Ramos (cell line): ENCODE results near the gene STAU1.
"Not testable (repeated sequence)": the region's sequence is repeated elsewhere in the genome, so short reads cannot be mapped to it uniquely, and the experiment has no call there.

Experiments
- in situ Hi-C: fragments of 300-500 bp; cut with MboI; formaldehyde crosslinking; loops from one replicate; pipeline ENCODE4 v1.14.3; 2022; ENCODE audit warnings: low sequenced_read_pairs; ENCODE audit not compliant: unreplicated experiment

Gene STAU1

DNA sequence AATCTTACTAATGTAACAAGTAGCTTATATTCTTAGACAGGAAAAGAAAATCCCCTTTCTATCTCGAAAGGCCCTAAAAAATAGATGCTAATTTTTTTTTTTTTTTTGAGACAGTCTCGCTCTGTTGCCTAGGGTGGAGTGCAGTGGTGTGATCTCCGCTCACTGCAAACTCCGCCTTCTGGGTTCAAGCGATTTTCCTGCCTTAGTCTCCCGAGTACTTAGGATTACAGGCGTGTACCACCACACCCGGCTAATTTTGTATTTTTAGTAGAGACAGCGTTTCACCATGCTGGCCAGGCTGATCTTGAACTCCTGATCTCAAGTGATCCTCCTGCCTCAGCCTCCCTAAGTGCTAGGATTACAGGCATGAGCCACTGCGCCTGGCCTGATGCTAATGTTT is 19.3 kb downstream of the STAU1 start:
- in situ Hi-C loops: not testable (repeated sequence)

DNA sequence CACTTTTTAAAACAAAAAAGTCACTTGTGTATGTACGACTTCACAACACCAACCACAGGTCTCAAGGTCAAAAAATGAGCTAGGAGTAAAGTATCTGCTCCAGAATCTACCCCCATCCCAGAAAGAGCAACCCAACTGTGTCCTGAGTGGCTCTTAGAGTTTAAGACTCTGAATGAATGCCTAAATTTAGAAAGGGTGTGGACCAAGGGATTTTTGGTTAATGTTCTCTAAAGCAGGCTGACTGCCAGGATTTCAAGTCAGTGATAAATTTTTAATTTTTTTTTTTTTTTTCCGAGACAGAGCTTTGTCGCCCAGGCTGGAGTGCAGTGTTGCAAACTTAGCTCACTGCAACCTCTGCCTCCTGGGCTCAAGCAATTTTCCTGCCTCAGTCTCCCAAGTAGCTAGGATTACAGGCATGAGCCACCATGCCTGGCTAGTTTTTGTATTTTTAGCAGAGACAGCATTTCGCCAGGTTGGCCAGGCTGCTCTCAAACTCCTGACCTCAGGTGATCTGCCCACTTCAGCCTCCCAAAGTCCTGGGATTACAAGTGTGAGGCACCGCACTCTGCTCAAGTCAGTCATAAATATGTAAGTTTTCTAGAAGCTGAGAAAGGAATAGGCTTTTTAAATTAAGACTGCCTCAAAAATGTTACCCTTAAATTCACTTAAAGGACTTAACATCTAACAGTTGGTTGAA is 20.2 kb downstream of the STAU1 start:
- in situ Hi-C loops: no loop called here

DNA sequence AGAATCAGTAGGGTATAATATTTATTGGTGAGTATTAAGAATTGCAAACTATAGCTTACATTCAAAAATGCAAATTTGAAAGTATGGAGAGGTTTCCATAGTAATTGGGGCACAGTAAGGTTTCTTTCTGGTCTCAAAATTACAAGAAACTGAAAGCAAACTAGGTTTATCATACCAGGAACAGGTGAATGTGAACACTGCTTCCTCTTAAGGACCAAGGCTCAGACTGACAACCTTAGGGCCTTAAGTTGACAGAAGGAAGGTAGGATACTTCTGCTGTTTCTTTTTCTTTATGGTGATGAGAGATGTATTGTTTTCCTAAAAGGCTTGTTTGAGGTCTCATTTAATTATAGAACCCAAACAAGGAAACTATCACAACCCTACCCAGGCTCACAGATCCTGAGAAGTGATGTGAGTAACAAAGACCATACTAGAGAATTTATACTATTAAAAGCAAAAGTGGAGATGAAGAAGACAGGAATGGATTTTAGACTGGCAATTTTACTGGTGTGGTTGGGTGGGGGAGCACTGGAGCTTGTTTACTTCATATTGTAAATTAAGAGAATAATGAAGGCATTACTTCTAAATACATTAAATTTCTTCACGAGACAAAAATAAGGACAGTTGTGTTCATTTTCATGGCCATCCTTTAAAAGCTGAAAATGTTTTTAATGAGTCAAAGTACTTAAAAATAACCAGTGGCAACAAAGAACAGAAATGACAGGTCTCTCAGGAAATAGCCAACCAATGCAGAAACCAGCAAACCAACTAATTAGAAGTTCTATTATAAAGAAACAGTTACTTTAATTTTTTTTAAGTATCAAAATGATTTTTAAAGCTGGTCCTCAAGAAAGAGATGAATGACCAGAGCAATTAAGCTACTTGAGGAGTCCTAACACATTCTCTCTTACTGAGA is 21.3 kb downstream of the STAU1 start:
- in situ Hi-C loops: no loop called here

DNA sequence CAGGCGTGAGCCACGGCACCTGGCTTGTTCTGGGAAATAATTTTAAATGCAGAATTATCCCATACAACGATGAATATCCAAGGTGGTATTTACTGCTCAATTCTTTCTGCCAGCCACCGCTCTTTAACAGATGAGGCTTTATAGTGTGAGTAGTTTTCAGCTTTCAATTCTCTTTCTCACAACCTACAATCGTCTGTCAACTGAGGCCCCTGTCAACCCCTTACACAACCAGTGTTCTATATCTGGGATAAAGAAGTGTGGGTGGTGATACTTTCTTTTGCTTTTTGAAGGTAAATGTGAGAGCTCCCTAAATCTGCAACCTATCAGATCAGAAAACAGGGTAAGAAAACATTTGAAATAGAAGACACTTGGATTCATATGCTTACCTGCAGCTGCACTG is 22.5 kb downstream of the STAU1 start:
- in situ Hi-C loops: no loop called here

DNA sequence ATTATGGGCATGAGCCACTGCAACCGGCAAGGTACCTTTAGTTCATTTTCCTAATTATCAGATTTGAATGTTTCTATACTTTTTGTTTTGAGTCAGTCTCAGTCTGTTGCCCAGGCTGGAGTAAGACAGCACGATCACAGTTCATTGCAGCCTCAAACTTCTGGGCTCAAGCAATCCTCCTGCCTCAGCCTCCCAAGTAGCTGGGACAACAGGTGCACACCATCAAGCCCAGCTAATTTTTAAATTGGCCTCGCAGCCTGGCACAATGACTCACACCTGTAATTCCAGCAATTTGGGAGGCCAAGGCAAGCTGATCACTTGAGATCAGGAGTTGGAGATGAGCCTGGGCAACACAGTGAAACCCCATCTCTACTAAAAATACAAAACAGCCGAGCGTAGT is 24.4 kb downstream of the STAU1 start:
- in situ Hi-C loops: no loop called here

DNA sequence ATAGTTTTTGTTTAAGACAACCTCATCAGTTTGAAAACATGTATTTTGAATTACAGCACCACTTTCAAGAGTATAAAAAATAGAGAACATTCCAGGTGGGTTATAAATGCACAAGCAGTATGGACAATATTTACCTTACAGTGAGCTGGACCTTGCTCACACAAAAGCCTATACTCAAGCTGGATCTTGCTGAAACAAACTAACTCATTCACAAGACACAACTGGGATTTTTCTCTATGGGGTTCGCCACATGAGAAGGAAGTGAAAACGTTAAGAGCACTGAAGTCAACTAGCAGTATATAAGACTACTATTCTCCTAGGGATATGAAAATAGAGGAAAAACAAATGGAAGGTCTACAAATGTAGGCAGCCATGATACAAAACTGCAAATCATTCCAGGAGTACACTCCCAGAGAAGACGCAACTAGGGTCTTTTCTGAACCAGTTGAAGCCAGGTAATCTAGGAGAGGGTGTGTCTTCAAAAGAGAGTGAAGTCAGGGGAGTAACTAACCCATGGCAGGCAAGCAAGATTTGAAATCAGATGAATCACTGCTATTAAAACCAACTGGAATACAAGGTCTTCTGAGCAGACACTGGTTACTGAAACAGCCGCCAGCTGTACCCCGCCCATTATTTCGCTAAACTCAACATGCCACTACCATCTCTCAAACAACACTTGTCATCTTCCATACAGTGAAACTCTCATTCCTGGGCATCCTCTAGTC is 26.5 kb downstream of the STAU1 start:
- in situ Hi-C loops: no loop called here

DNA sequence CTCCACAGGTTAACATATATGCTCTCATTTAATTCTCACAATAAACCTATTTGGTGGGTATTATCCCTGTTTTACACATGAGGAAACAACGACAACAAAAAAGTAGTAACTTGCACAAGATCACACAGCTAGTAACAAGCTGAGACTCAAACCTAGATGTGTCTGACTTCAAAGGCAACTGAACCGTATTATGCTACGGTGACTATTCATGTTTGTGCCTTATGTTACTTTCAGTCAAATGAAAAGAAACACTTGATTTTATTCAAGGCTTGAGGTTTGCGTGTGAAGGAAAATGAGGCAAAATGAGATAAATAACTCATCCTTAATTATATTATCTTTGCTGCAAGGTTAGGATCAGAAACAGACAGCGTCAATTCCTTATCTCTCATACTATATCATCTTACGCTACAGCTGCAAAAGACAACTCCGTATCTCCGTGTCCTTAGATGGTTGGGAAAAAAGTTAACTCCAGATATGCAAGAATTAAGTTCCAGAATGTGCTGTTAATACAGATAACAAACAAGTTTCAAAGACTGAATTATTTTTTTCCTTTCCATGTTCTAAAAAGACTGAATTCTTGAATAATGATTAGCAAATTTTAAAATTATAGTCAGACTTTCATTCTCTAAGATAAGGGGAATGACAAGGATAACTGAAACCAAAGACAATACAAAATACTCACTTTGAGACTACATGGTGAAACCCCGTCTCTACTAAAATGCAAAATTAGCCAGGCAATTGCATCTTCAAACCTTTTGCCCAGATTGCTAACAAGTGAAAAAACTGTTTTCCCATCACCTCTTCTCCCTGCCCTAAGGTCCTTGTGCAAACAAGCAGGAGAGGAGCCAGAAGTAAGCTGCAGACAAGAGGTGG is 27.8 kb downstream of the STAU1 start:
- in situ Hi-C loops: no loop called here

DNA sequence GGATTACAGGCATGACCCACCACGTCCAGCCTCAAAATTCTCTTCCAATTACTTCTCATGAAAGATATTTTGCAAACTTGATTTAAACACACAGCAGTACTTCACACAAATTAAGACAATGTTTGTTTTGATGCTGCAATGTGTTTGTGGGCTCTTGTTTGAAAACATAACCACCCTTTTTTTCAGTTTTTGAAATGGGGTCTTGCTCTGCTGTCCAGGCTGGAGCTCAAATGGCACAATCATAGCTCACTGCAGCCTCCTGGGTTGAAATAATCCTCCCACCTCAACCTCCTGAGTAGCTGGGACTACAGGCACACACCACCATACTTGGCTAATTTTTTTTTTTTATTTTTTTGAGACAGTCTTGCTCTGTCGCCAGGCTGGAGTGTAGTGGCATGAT is 31.0 kb downstream of the STAU1 start:
- in situ Hi-C loops: no loop called here

DNA sequence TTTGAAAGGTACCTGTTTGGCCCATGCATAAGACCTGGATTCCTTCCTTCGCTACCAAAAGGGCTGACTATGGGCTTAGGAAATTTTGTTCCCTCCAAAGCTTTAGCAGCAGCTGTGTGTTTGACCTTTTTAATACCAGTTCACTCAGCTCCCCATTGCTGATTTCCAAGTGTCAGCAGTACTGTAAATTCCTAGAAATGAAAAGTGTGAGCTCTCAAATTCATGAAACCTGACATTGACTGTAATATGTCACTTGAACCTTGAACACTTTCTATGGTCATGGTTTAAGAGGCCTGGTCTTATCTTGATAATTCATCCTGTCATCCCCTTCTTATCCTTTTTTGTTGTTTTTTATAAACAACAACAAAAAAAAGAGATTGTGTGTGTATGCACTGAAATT is 31.7 kb downstream of the STAU1 start:
- in situ Hi-C loops: no loop called here

DNA sequence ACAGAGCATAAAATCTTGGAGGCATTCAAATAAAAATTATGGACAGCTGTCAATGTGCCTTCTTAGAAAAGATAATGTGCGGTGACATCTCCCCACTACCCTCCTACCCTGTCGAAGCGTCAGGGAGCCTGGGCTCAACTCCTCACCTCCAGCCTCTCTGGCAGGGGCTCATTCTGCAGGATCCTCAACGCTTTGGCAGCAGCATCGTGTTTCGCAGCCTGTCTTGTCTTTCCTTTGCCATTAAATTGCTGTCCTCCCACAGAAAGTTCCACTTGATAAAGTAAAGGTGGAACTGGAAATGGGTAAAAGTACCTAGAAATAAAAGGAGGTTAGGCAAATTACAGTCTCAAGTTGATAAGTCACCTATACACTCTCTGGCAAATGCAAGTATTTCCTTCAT is 36.7 kb downstream of the STAU1 start:
- in situ Hi-C loops: no loop called here

DNA sequence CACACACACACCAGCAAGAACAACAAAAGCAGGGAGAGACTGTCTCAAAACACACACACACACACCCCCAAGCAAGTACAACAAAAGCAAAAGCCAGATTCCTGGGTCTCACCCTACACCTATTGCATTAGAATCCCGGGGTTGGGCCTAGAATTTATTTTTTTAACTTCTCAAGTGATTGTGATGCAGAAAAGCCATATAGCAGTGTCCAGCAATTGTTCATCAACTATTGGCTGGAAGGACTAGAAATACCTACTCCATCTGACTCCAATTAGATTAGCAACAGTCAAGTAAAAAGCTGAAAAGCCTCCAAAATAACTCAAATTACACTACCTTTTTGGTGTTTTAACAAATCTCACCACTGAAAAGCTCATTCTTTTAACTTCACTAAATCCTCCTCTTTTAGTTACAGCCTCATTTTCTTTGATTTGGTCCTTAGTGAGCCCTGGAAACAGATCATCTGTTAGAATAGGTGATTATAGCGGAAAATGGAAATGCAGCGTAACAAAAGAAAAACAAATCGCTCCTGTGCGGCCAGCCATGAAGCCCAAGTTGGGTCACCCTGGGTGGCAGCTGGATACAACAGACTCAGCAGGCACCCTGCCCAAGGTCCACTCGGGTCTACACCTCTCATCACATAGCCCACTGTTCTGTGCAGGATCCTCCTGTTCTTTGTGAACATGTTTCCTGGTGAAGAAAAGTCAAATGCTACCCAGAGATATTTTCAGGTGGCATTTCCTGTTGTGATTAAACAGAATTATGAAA is 38.7 kb downstream of the STAU1 start:
- in situ Hi-C loops: no loop called here

DNA sequence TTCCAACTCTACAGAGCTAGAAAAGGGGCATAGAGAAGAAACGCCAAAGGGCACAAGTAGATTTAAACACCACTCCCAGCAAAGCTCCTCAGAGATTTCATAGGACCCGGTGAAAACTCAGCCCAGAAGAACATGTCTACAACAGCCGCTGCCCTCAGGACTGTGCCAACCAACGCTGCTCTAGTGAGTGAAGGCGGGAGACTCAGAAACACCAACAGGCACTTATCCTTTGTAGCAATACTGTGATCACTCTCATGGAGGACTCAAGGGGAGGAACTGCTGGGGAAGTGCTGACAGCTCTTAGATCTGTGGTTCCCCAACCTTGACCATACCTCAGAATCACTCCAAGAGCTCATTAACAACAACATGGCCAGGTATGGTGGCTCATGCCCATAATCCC is 39.5 kb downstream of the STAU1 start:
- in situ Hi-C loops: no loop called here

DNA sequence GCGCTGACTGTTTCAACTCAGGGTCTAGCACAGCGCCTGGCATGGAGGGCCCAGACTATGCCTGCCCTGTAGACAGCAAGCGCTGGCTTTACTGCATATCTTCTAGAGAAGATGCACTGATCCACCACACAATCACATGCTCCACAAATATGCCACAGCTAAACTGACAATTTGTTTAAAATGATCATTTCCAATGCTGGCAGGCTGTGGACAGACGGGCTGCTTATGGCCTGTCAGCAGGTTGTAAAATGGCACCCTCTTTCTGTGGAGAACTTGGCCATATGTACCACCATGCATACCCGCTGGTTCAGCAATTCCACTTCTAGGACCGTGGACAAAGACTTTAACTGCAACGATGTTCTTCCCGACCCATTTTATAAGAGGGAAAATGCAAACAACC is 40.8 kb downstream of the STAU1 start:
- in situ Hi-C loops: no loop called here

DNA sequence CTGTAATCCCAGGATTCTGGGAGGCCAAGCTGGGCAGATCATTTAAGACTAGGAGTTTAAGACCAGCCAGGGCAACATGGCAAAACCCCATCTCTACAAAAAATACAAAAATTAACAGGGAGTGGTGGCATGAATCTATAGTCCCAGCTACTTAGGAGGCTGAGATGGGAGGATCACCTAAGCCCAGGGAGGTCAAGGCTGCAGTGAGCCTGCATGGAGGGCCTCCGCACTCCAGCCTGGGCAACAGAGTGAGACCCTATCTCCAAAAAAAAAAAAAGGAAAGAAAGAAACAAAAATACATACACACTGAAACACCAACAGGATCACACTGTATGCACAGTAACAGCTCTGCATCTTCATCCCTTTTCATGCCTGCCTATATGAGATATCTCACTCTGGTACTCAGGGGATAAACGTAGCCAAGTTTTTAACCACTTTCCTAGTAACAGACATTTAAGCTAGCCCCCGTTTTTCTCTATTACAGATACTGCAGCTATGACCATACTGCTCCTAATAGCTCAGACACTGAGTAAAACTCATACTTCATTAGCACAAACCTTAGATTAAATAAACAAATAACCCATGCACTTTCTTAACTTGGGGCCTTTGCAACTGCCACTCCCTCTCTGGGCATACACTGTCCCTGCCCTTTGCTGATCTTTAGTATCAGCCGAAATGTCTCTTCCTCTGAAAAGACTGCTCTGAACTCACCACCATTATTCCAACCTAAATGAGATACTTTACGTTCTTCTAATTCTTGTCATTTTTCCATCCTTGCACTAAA is 41.5 kb downstream of the STAU1 start:
- in situ Hi-C loops: no loop called here

DNA sequence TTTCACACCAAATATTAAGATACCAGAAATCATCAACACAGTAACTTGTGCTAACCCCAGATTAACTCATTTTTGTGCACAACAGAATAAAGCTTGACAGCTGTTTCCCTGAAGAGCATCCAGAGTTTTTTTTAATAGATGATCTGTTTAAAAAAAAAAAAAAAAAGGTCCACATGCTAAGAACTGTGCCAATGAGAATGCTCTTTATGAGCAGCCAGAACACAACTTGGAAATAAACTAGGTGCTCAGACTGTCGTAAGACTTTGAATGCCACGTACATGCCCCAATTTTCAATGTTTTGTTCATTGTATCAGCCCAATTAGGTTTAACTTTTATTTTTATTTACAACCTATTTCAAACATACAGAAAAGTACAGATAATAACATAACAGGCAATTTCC is 47.3 kb downstream of the STAU1 start:
- in situ Hi-C loops: no loop called here

DNA sequence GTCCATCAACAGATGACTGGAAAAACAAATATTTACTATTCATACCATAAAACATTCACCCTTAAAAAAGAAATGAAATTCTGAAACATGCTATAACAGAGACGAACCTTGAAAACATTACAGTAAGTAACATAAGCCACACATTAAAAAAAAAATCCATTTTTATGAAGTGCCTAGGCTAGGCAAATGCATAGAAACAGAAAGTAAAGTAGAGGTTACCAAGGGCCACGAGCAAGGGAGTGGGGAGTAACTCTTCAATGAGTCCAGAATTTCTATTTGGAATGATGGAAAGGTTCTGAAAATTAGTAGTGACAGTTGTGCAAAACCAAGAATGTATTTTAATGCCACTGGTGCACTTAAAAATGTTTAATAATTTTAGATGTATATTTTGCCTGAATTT is 47.7 kb downstream of the STAU1 start:
- in situ Hi-C loops: no loop called here

DNA sequence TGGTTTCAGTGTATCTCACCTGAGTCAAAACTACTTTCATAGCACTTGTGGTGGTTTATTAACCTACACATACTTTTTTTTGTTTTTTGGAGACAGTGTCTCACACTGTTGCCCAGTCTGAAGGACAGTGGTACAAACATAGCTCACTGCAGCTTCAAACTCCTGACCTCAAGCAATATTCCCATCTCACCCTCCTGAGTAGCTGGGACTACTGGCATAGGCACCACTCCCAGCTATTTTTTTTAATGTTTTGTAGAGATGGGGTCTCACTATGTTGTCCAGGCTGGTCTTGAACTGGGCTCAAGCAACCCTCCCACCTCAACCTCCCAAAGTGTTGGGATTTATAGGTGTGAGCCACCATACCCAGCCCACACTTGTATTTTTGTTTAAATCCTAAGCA is 49.7 kb downstream of the STAU1 start:
- in situ Hi-C loops: no loop called here

DNA sequence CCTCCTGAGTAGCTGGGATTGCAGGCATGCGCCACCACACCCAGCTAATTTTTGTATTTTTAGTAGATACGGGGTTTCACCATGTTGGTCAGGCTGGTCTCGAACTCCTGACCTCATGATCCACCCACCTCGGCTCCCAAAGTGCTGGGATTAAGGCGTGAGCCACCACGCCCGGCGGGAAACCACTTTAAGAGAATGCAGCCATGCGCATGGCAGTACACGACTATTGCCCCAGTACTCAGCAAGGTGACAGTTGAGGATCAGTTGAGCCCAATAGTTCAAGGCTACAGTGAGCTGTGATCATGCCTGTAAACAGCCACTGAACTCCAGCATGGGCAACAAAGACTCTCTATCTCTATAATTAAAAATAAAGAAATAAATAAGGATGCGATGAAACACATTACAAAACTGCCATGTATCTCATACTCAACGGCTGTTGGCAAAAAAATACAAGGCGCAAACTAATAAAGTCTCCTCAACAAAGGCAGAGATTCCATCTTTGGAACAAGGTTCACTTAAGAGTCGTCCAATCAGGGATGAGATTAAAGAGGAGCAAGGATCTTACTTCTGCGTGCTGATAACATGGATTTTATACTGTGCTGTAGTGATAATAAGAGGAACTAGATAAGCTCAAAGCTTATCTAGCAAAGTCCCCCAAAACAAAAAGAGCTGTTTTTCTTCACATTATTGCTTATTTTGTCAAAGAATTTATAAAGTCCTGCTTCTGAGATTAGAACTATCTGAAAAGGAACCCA is 51.1 kb downstream of the STAU1 start:
- in situ Hi-C loops: no loop called here
